GM12875 (cell line): ENCODE results near the gene ASB13.

Experiments
- H3K4me3 ChIP-seq: one replicate; pipeline ENCODE4 v1.5.1; 2011; ENCODE audit warnings: low read depth, low read length, control low read depth
- CTCF ChIP-seq: IDR thresholded peaks from 2 replicates; pipeline ENCODE4 v1.5.1; 2011; ENCODE audit warnings: low read depth, mild to moderate bottlenecking, control low read depth, inconsistent platforms, low read length, moderate library complexity, borderline replicate concordance; ENCODE audit not compliant: insufficient read depth

Gene ASB13

GRCh38 chr10:5666008-5666840 is at the start of gene ASB13:
Gene ASB13 (minus strand): TSS chr10:5666595. CDS start chr10:5666551, 44 bp downstream.
- peak within 1 kb of the TSS; percentile 51 for H3K4me3 ChIP-seq
- no peak for TF ChIP-seq CTCF

GRCh38 chr10:5711642-5712041 is 45.2 kb upstream of the ASB13 start:
- no peak for TF ChIP-seq CTCF
- no peak overlapping the region for H3K4me3 ChIP-seq

GRCh38 chr10:5710859-5711258 is 44.5 kb upstream of the ASB13 start:
- H3K4me3 ChIP-seq, result no peak overlapping the region
- TF ChIP-seq CTCF, result no peak

- TF ChIP-seq CTCF, result no peak
- no peak overlapping the region for H3K4me3 ChIP-seq
Observed at GRCh38 chr10:5709865-5710264, 43.5 kb upstream of the ASB13 start.

GRCh38 chr10:5708356-5708755 is 42.0 kb upstream of the ASB13 start:
- no peak for TF ChIP-seq CTCF
- H3K4me3 ChIP-seq, result no peak overlapping the region

- no peak overlapping the region for H3K4me3 ChIP-seq
- no peak for TF ChIP-seq CTCF
Observed at GRCh38 chr10:5698062-5698461, 31.7 kb upstream of the ASB13 start.

GRCh38 chr10:5697342-5697741 is 30.9 kb upstream of the ASB13 start:
- H3K4me3 ChIP-seq, result no peak overlapping the region
- no peak for TF ChIP-seq CTCF
